Measurements from ENCODE around the gene BBS4.

BBS4 gene

GRCh38 chr15:72760590-72761260 lies 74.7 kb downstream of the BBS4 start:
- H3K36me3 ChIP-seq (ENCODE audit: control insufficient read depth in 2 of 2, insufficient read depth in 2 of 2, low read length in 2 of 2), result peaks cover 13 to 20% of the 10 kb centered on the region in 2 donors
- H3K4me1 ChIP-seq (ENCODE audit: control insufficient read depth, insufficient read depth, low read length), result no peaks in the 10 kb centered on the region
- H3K27ac ChIP-seq (ENCODE audit: low read length), result no peak overlapping the region
- no peak overlapping the region for H3K4me3 ChIP-seq (ENCODE audit: low read length in 2 of 2)
- H3K27me3 ChIP-seq (ENCODE audit: control insufficient read depth in 1 of 2, insufficient read depth in 2 of 2, low read length in 2 of 2), result no peaks in the 10 kb centered on the region
- H3K9ac ChIP-seq (ENCODE audit: low read length in 2 of 2), result no peak overlapping the region
- no peaks in the 10 kb centered on the region for H3K9me3 ChIP-seq (ENCODE audit: control insufficient read depth in 2 of 2, low read length in 2 of 2)

GRCh38 chr15:72764656-72765055 lies 78.6 kb downstream of the BBS4 start:
- Histone ChIP-seq H3K36me3 (ENCODE audit: control insufficient read depth in 2 of 2, insufficient read depth in 2 of 2, low read length in 2 of 2) (peaks cover 9 to 28% of the 10 kb centered on the region in 2 donors), H3K27ac (ENCODE audit: low read length) (no peak overlapping the region), H3K9ac (ENCODE audit: low read length in 2 of 2) (no peak overlapping the region), H3K27me3 (ENCODE audit: control insufficient read depth in 1 of 2, insufficient read depth in 2 of 2, low read length in 2 of 2) (no peaks in the 10 kb centered on the region), H3K4me1 (ENCODE audit: control insufficient read depth, insufficient read depth, low read length) (no peaks in the 10 kb centered on the region), H3K4me3 (ENCODE audit: low read length in 2 of 2) (no peak overlapping the region), H3K9me3 (ENCODE audit: control insufficient read depth in 2 of 2, low read length in 2 of 2) (no peaks in the 10 kb centered on the region)

GRCh38 chr15:72766025-72766424 lies 80.0 kb downstream of the BBS4 start:
- H3K4me1 ChIP-seq (ENCODE audit: control insufficient read depth, insufficient read depth, low read length), result no peaks in the 10 kb centered on the region

GRCh38 chr15:72766780-72767179 lies 80.8 kb downstream of the BBS4 start:
- H3K4me1 ChIP-seq (ENCODE audit: control insufficient read depth, insufficient read depth, low read length), result no peaks in the 10 kb centered on the region
- H3K27ac ChIP-seq (ENCODE audit: low read length), result no peak overlapping the region
- no peak overlapping the region for H3K4me3 ChIP-seq (ENCODE audit: low read length in 2 of 2)
- H3K36me3 ChIP-seq (ENCODE audit: control insufficient read depth in 2 of 2, insufficient read depth in 2 of 2, low read length in 2 of 2), result peaks cover 9 to 31% of the 10 kb centered on the region in 2 donors
- H3K9ac ChIP-seq (ENCODE audit: low read length in 2 of 2), result no peak overlapping the region
- no peaks in the 10 kb centered on the region for H3K27me3 ChIP-seq (ENCODE audit: control insufficient read depth in 1 of 2, insufficient read depth in 2 of 2, low read length in 2 of 2)
- H3K9me3 ChIP-seq (ENCODE audit: control insufficient read depth in 2 of 2, low read length in 2 of 2), result no peaks in the 10 kb centered on the region

More at GRCh38 chr15:72766025-72766424, 80.0 kb downstream of the BBS4 start:
- no peak overlapping the region for H3K27ac ChIP-seq (ENCODE audit: low read length)
- H3K4me3 ChIP-seq (ENCODE audit: low read length in 2 of 2), result no peak overlapping the region
- H3K27me3 ChIP-seq (ENCODE audit: control insufficient read depth in 1 of 2, insufficient read depth in 2 of 2, low read length in 2 of 2), result no peaks in the 10 kb centered on the region
- no peaks in the 10 kb centered on the region for H3K9me3 ChIP-seq (ENCODE audit: control insufficient read depth in 2 of 2, low read length in 2 of 2)
- no peak overlapping the region for H3K9ac ChIP-seq (ENCODE audit: low read length in 2 of 2)
- H3K36me3 ChIP-seq (ENCODE audit: control insufficient read depth in 2 of 2, insufficient read depth in 2 of 2, low read length in 2 of 2), result peaks cover 7 to 28% of the 10 kb centered on the region in 2 donors

GRCh38 chr15:72770673-72771328 lies 84.8 kb downstream of the BBS4 start:
- Histone ChIP-seq H3K36me3 (ENCODE audit: control insufficient read depth in 2 of 2, insufficient read depth in 2 of 2, low read length in 2 of 2) (peaks cover 18 to 42% of the 10 kb centered on the region in 2 donors), H3K4me1 (ENCODE audit: control insufficient read depth, insufficient read depth, low read length) (no peaks in the 10 kb centered on the region), H3K4me3 (ENCODE audit: low read length in 2 of 2) (no peak overlapping the region), H3K27ac (ENCODE audit: low read length) (no peak overlapping the region), H3K27me3 (ENCODE audit: control insufficient read depth in 1 of 2, insufficient read depth in 2 of 2, low read length in 2 of 2) (no peaks in the 10 kb centered on the region), H3K9me3 (ENCODE audit: control insufficient read depth in 2 of 2, low read length in 2 of 2) (no peaks in the 10 kb centered on the region), H3K9ac (ENCODE audit: low read length in 2 of 2) (no peak overlapping the region)

GRCh38 chr15:72771329-72771725 lies 85.3 kb downstream of the BBS4 start:
- Histone ChIP-seq H3K36me3 (ENCODE audit: control insufficient read depth in 2 of 2, insufficient read depth in 2 of 2, low read length in 2 of 2) (peaks cover 18 to 37% of the 10 kb centered on the region in 2 donors), H3K4me3 (ENCODE audit: low read length in 2 of 2) (no peak overlapping the region), H3K27me3 (ENCODE audit: control insufficient read depth in 1 of 2, insufficient read depth in 2 of 2, low read length in 2 of 2) (no peaks in the 10 kb centered on the region), H3K4me1 (ENCODE audit: control insufficient read depth, insufficient read depth, low read length) (no peaks in the 10 kb centered on the region), H3K9me3 (ENCODE audit: control insufficient read depth in 2 of 2, low read length in 2 of 2) (no peaks in the 10 kb centered on the region), H3K9ac (ENCODE audit: low read length in 2 of 2) (no peak overlapping the region), H3K27ac (ENCODE audit: low read length) (no peak overlapping the region)

- no peak overlapping the region for H3K4me3 ChIP-seq (ENCODE audit: low read length in 2 of 2)
- H3K9ac ChIP-seq (ENCODE audit: low read length in 2 of 2), result no peak overlapping the region
- no peaks in the 10 kb centered on the region for H3K9me3 ChIP-seq (ENCODE audit: control insufficient read depth in 2 of 2, low read length in 2 of 2)
- H3K27me3 ChIP-seq (ENCODE audit: control insufficient read depth in 1 of 2, insufficient read depth in 2 of 2, low read length in 2 of 2), result no peaks in the 10 kb centered on the region
- no peak overlapping the region for H3K27ac ChIP-seq (ENCODE audit: low read length)
- peaks cover 16 to 25% of the 10 kb centered on the region in 2 donors for H3K36me3 ChIP-seq (ENCODE audit: control insufficient read depth in 2 of 2, insufficient read depth in 2 of 2, low read length in 2 of 2)
- H3K4me1 ChIP-seq (ENCODE audit: control insufficient read depth, insufficient read depth, low read length), result no peaks in the 10 kb centered on the region
Observed at GRCh38 chr15:72774696-72775383, 88.8 kb downstream of the BBS4 start.

- Histone ChIP-seq H3K27ac (ENCODE audit: low read length) (no peak overlapping the region), H3K4me3 (ENCODE audit: low read length in 2 of 2) (no peak overlapping the region), H3K36me3 (ENCODE audit: control insufficient read depth in 2 of 2, insufficient read depth in 2 of 2, low read length in 2 of 2) (peaks cover 9 to 11% of the 10 kb centered on the region in 2 donors), H3K9me3 (ENCODE audit: control insufficient read depth in 2 of 2, low read length in 2 of 2) (no peaks in the 10 kb centered on the region), H3K9ac (ENCODE audit: low read length in 2 of 2) (no peak overlapping the region), H3K27me3 (ENCODE audit: control insufficient read depth in 1 of 2, insufficient read depth in 2 of 2, low read length in 2 of 2) (no peaks in the 10 kb centered on the region), H3K4me1 (ENCODE audit: control insufficient read depth, insufficient read depth, low read length) (peaks cover 8% of the 10 kb centered on the region)
Observed at GRCh38 chr15:72778796-72779195, 92.8 kb downstream of the BBS4 start.

GRCh38 chr15:72781631-72782030 lies 95.6 kb downstream of the BBS4 start:
- Histone ChIP-seq H3K9ac (ENCODE audit: low read length in 2 of 2) (no peak overlapping the region), H3K27ac (ENCODE audit: low read length) (no peak overlapping the region), H3K27me3 (ENCODE audit: control insufficient read depth in 1 of 2, insufficient read depth in 2 of 2, low read length in 2 of 2) (no peaks in the 10 kb centered on the region), H3K9me3 (ENCODE audit: control insufficient read depth in 2 of 2, low read length in 2 of 2) (no peaks in the 10 kb centered on the region), H3K4me1 (ENCODE audit: control insufficient read depth, insufficient read depth, low read length) (peaks cover 19% of the 10 kb centered on the region), H3K4me3 (ENCODE audit: low read length in 2 of 2) (peak overlapping the region in 1 of 2 donors; percentile 95), H3K36me3 (ENCODE audit: control insufficient read depth in 2 of 2, insufficient read depth in 2 of 2, low read length in 2 of 2) (peaks cover 0 to 2% of the 10 kb centered on the region in 2 donors)

GRCh38 chr15:72782274-72783003 lies 96.4 kb downstream of the BBS4 start:
- Histone ChIP-seq H3K9me3 (ENCODE audit: control insufficient read depth in 2 of 2, low read length in 2 of 2) (no peaks in the 10 kb centered on the region), H3K4me1 (ENCODE audit: control insufficient read depth, insufficient read depth, low read length) (peaks cover 19% of the 10 kb centered on the region), H3K4me3 (ENCODE audit: low read length in 2 of 2) (peak overlapping the region; percentile 75 to 95), H3K27me3 (ENCODE audit: control insufficient read depth in 1 of 2, insufficient read depth in 2 of 2, low read length in 2 of 2) (no peaks in the 10 kb centered on the region), H3K9ac (ENCODE audit: low read length in 2 of 2) (peak overlapping the region; percentile 82 to 87), H3K36me3 (ENCODE audit: control insufficient read depth in 2 of 2, insufficient read depth in 2 of 2, low read length in 2 of 2) (peaks cover 0 to 2% of the 10 kb centered on the region in 2 donors), H3K27ac (ENCODE audit: low read length) (no peak overlapping the region)
